Measurements from ENCODE around the gene RANBP3. TPM values are rescaled to one million over a fixed set of nuclear protein-coding genes. Genes with fewer than 3 reads are reported as not detected.
A peak's percentile ranks its signal among the peaks of the same experiment; 100 is the strongest.

Gene RANBP3
- total RNA-seq, 1 donor from 2014 or later = 77.8 TPM

GRCh38 chr19:5903624-5904351 is 74.2 kb downstream of the RANBP3 start, which contains the start of gene NDUFA11:
TSS of gene NDUFA11 (minus strand) at chr19:5903790. CDS start at chr19:5903708, 82 bp downstream.
- H3K9ac ChIP-seq = peak within 1 kb of the TSS; percentile 96
- H3K27me3 ChIP-seq = no peaks in the 10 kb centered on the region
- H3K79me2 ChIP-seq (ENCODE audit: low read depth) = peaks cover 44% of the 10 kb centered on the region
- Mint-ChIP-seq H3K9me3 (no peaks in the 10 kb centered on the region), H3K4me3 (peak within 1 kb of the TSS; percentile 99), H3K27ac (peak within 1 kb of the TSS; percentile 97), H3K27me3 (ENCODE audit: insufficient read depth, low read depth) (peaks cover 2% of the 10 kb centered on the region), H3K36me3 (peaks cover 9% of the 10 kb centered on the region), H3K4me1 (peaks cover 15% of the 10 kb centered on the region)
- peak within 1 kb of the TSS; percentile 86 for H3K4me3 ChIP-seq
- no peak for TF ChIP-seq EZH2 (IDR thresholded peaks at IDR 0.05)
- H3K4me1 ChIP-seq = peaks cover 5% of the 10 kb centered on the region
- peaks cover 22% of the 10 kb centered on the region for H4K20me1 ChIP-seq (ENCODE audit: low read depth)
- H3K9me3 ChIP-seq (ENCODE audit: low read depth) = no peaks in the 10 kb centered on the region
- peak within 1 kb of the TSS; percentile 92 for H3K4me2 ChIP-seq
- H3K36me3 ChIP-seq = no peaks in the 10 kb centered on the region
- peak; percentile 97 for DNase-seq (ENCODE audit: low spot score)
- H3K27ac ChIP-seq = peak within 1 kb of the TSS; percentile 55
- H3F3A ChIP-seq (ENCODE audit: low read depth) = peaks cover 12% of the 10 kb centered on the region
- peak within 1 kb of the TSS; percentile 84 for H2AFZ ChIP-seq (replicated peaks)

- H3K9ac ChIP-seq = peak overlapping the region; percentile 96
- Mint-ChIP-seq H3K4me1 (peaks cover 15% of the 10 kb centered on the region), H3K4me3 (peak overlapping the region; percentile 99), H3K9me3 (no peaks in the 10 kb centered on the region), H3K36me3 (peaks cover 9% of the 10 kb centered on the region), H3K27ac (peak overlapping the region; percentile 97), H3K27me3 (ENCODE audit: insufficient read depth, low read depth) (peaks cover 2% of the 10 kb centered on the region)
- no peak for TF ChIP-seq EZH2 (IDR thresholded peaks at IDR 0.05)
- no peak for TF ChIP-seq CTCF (IDR thresholded peaks at IDR 0.05)
- TF ChIP-seq EZH2phosphoT487 (IDR thresholded peaks at IDR 0.05) = no peak
- H2AFZ ChIP-seq (replicated peaks) = peak overlapping the region; percentile 84
- no peaks in the 10 kb centered on the region for H3K27me3 ChIP-seq
- no peaks in the 10 kb centered on the region for H3K9me3 ChIP-seq (ENCODE audit: low read depth)
- peaks cover 25% of the 10 kb centered on the region for H4K20me1 ChIP-seq (ENCODE audit: low read depth)
- H3K4me3 ChIP-seq = peak overlapping the region; percentile 73
- H3K79me2 ChIP-seq (ENCODE audit: low read depth) = peaks cover 49% of the 10 kb centered on the region
- DNase-seq (ENCODE audit: low spot score) = no peak
- peak overlapping the region; percentile 51 for H3K27ac ChIP-seq
- peaks cover 10% of the 10 kb centered on the region for H3F3A ChIP-seq (ENCODE audit: low read depth)
- H3K36me3 ChIP-seq = no peaks in the 10 kb centered on the region
- peaks cover 5% of the 10 kb centered on the region for H3K4me1 ChIP-seq
- H3K4me2 ChIP-seq = peak overlapping the region; percentile 92
Measured at GRCh38 chr19:5903056-5903623, 74.8 kb downstream of the RANBP3 start.

DNA sequence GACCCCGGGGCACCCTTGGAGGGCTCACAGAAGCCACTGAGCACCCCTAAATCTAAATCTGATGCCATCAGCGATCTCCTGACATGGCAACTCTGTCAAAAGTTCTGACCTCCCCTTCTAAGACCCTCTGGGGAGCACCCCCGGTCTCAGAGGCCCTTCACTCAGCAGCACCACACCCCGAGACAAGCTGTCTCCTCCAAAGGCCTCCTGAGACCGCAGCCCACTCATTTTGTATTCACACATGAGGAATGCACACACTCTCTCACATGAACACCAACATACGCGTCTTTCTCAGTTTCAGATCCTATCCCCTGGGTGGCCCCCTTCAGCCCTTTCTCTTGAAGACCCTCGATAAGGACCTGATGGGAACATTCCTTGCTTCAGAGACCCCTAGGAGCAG is 77.0 kb downstream of the RANBP3 start:
- Mint-ChIP-seq H3K9me3 (no peaks in the 10 kb centered on the region), H3K27ac (peak overlapping the region; percentile 3), H3K4me1 (peaks cover 9% of the 10 kb centered on the region), H3K4me3 (peak overlapping the region; percentile 78), H3K27me3 (ENCODE audit: insufficient read depth, low read depth) (peaks cover 2% of the 10 kb centered on the region), H3K36me3 (peaks cover 9% of the 10 kb centered on the region)
- Histone ChIP-seq H3K9ac (no peak overlapping the region), H3K79me2 (ENCODE audit: low read depth) (peaks cover 53% of the 10 kb centered on the region), H3K4me3 (no peak overlapping the region), H2AFZ (replicated peaks) (no peak overlapping the region), H3F3A (ENCODE audit: low read depth) (peaks cover 10% of the 10 kb centered on the region), H3K4me1 (peaks cover 5% of the 10 kb centered on the region), H3K27me3 (no peaks in the 10 kb centered on the region), H3K27ac (no peak overlapping the region), H4K20me1 (ENCODE audit: low read depth) (peaks cover 39% of the 10 kb centered on the region), H3K4me2 (no peak overlapping the region), H3K36me3 (no peaks in the 10 kb centered on the region), H3K9me3 (ENCODE audit: low read depth) (no peaks in the 10 kb centered on the region)
- no peak for DNase-seq (ENCODE audit: low spot score)
- no peak for TF ChIP-seq EZH2 (IDR thresholded peaks at IDR 0.05)
- no peak for TF ChIP-seq CTCF (IDR thresholded peaks at IDR 0.05)
- TF ChIP-seq EZH2phosphoT487 (IDR thresholded peaks at IDR 0.05) = no peak

Measured in neural progenitor cell (in vitro differentiated cells).